Stimulated activated CD8-positive, alpha-beta memory T cell treated with anti-CD3 and anti-CD28 coated beads, Interleukin-7, amount 100 ng/mL, for 1 hour (primary cell): ENCODE results near the gene SMCO1.
"Not testable (repeated sequence)": the region's sequence is repeated elsewhere in the genome, so short reads cannot be mapped to it uniquely, and the experiment has no call there.

ENCODE experiments used
- DNase-seq, 2 donors: peaks; one replicate each; pipeline ENCODE4 v3.0.0-alpha.2; 2020; ENCODE audit warnings: low read depth in 2 of 2

Gene SMCO1

DNA sequence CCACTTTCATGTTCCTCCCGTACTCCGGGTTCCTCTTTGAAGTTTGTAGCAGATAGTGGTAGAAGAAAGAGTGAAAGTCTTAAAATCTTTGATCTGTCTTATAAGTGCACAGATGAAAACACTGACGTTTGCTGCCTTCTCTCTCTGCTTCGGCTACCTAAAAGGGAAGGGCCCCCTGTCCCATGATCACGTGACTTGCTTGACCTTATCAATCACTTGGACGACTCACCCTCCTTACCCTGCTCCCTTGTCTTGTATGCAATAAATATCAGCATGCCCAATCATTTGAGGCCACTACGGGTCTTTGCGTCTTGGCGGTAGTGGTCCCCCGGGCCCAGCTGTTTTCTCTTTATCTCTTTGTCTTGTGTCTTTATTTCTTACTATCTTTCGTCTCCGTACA is 6.1 kb upstream of the SMCO1 start:
- not testable (repeated sequence) for DNase-seq

GRCh38 chr3:196519718-196520082 is 4.6 kb upstream of the SMCO1 start:
- DNase-seq, result no peak

DNA sequence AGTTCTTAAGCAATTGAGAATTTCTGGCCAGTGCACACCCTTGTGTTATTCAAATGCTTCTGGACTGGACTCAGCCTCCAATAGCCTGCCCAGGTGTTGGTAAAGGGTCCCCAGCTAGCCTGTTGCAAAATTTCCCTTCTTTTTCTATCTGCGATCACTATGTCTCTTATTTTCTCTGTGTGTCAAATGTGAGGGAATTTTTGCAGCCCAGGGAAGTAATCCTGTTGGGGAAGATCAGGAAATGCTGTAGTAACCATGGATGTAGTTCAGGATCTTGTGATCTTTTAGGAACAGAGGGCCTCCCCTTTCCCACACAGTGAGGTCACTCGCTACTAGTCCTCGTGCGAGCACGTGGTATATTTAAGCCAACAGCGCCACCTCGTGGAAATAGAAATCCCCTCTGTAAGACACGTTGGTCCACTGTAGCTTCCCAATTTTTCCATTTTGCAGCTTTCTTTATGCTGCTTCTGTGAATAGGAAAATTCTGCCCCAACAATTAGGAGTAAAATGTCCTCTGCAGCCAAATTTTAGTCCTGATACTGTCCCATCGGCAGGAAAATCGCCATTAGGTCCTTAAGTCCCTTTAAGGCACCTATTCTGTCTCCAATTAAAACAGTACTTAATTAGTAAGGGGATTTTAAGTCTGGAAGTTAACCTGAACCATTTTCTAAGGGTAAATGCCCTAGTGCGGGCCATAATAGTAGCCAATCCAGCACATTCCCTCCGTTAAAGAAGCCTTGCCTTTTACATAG is 4.0 kb upstream of the SMCO1 start:
- peak in 1 of 2 donors; percentile 30 for DNase-seq

DNA sequence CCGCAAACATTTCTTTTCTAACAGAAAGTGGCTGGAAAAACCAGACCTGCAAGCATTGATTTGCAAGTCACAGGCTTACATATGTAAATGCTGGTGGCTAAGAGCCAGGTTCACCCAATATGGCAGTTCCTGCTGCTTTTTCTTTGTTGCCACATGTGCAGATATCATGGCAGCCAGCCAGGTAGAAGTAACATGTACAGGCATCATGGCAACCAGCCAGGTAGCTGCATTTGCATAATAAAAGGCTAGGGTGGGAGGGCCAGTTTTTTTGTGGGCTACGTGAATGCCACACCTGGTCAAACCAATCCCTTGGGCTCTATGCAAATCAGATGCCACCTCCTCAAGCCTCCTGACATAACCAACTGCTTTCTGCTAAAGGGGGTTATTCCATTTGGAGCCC is 2.8 kb upstream of the SMCO1 start:
- DNase-seq, result no peak

- DNase-seq, result no peak
Observed at GRCh38 chr3:196517162-196517800, 2.1 kb upstream of the SMCO1 start.

GRCh38 chr3:196514350-196514716 is 813 bp downstream of the SMCO1 start:
- no peak for DNase-seq

- DNase-seq, result no peak
Observed at GRCh38 chr3:196513697-196514349, 1.3 kb downstream of the SMCO1 start.

- DNase-seq, result not testable (repeated sequence)
Observed at GRCh38 chr3:196511646-196512425, 3.3 kb downstream of the SMCO1 start.

- DNase-seq, result not testable (repeated sequence)
Observed at GRCh38 chr3:196511108-196511507, 4.0 kb downstream of the SMCO1 start.

GRCh38 chr3:196506687-196507086 is 8.5 kb downstream of the SMCO1 start:
- DNase-seq, result no peak

GRCh38 chr3:196504556-196504955 is 10.6 kb downstream of the SMCO1 start:
- no peak for DNase-seq

DNA sequence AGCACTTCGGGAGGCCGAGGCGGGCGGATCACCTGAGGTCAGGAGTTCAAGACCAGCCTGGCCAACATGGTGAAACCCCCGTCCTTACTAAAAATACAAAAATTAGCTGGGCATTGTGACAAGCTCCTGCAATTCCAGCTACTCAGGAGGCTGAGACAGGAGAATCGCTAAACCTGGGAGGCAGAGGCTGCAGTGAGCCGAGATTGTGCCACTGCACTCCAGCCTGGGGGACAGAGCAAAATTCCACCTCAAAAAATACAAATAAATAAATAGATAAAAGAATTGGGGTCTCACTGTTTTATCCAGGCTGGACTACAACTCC is 11.1 kb downstream of the SMCO1 start:
- not testable (repeated sequence) for DNase-seq

GRCh38 chr3:196503196-196504076 is 11.7 kb downstream of the SMCO1 start, which contains the start of gene RNF168:
TSS of gene RNF168 (minus strand) at chr3:196503768. CDS start at chr3:196503173, 595 bp downstream.
- DNase-seq, result peak; percentile 79 to 80

DNA sequence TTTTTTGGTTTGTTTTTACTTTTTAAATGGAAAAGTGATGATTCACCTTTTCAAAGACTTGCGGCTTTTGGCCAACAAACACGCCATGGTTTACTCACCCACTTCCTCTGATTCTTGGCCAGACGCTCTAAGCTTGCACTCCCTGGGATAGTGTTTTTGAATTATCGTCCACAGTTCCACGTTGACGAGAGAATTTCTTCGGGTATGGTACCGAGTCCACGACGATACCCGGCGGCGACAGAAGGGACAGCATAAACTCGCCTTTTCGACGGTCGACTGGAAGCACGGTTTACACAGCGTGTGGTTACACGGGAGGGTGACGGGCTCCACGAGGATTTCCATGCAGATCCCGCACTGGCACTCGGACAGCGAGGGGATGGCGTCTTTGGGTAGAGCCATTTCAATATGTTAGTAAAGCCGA is 12.4 kb downstream of the SMCO1 start:
- peak in 1 of 2 donors; percentile 19 for DNase-seq

- DNase-seq, result no peak
Observed at GRCh38 chr3:196501316-196502044, 13.7 kb downstream of the SMCO1 start.

DNA sequence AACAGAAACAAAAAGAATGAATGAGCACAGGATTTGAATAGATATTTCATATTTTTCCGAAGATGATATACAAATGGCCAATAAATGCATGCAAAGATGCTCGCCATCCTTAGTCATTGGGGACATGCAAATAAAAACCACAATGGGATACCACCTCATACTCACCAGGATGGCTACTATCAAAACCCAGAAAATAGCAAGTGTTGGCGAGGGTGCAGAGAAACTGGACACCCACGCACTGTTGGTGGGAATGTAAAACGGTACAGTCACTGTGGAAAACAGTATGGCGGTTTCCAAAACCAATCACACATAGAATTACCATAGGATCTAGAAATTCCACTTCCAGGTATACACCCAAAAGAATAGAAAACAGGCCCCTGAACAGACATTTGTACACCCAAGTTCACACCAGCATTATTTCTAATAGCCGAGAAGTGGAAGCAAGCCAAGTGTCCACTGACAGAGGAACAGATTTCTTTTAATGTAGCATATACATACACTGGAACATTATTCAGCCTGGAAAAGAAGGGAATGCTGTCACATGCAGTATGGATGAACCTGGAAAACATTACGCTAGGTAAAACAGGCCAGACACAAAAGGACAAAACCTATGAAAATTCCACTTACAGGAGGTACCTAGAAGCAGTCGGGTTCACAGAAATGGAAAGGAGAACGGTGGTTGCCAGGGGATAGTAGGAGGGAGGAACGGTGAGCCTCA is 15.2 kb downstream of the SMCO1 start:
- DNase-seq, result no peak

DNA sequence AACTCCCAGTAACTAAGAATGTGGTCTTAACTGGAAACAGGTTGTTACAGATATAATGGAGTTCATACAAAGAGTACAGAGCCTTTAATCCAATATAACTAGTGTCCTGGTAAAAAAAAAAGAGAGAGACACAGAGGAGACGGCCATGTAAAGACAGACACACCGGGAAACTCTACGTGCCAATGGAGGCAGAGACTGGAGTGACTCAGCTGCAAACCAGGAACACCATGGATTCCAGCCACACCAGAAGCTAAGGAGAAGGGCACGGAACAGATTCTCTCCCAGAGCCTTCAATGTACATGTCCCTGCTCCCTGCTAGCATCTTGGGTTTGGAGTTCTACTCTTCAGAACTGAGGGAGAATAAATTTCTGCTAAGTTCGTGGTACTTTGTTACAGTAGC is 16.1 kb downstream of the SMCO1 start:
- no peak for DNase-seq

- DNase-seq, result no peak
Observed at GRCh38 chr3:196498297-196498696, 16.8 kb downstream of the SMCO1 start.

- no peak for DNase-seq
Observed at GRCh38 chr3:196496183-196496582, 19.0 kb downstream of the SMCO1 start.

DNA sequence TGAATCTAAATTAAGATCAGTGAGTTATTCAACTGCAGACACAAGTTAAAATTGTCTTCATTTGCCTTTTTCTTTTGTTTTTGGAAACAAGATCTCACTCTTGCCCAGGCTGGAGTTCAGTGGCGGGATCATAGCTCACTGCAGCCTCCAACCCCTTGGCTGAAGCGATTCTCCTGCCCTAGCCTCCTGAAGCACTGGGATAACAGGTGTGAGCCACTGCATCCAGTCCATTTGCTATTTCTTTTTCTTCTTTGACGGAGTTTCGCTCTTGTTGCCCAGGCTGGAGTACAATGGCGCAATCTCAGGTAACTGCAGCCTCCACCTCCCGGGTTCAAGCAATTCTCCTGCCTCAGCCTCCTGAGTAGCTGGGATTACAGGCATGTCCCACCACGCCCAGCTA is 21.9 kb downstream of the SMCO1 start:
- DNase-seq, result no peak
